ENCODE measurements around the gene A2ML1.
"Not testable (repeated sequence)": the region's sequence is repeated elsewhere in the genome, so short reads cannot be mapped to it uniquely, and the experiment has no call there.

A2ML1 gene

DNA sequence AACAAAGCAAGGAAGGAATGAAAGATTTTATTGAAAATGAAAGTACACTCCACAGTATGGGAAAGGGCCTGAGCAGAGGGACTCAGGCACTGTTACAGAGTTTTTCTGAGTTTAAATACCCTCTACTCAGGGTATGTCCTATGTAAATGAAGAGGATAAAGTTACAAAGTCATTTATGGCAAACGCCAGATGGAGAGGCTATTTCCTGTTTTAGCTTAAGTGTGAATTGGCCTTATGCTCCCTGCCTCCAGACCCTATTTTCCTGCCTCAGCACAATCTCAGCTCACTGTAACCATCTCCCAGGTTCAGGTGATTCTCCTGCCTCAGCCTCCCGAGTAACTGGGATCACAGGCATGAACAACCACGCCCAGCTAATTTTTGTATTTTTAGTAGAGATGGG is 85.1 kb downstream of the A2ML1 start:
- DNase-seq (ENCODE audit: low read depth) = no peak

DNA sequence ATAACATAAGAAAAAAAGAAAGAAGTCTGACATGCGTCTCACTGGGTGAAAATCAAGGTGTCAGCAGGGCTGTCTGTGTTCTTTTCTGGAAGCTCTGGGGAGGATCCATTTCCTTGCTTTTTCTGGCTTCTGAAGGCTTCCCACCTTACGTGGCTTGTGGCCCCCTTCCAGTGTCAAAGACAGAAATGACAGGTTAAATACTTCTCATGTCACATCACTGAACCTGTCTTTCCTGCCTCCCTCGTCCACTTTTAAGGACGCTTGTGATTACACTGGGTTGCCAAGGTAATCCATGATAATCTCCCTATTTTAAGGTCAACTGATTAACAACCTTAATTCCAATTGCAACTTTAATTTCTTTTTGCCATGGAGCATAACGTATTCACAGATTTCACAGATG is 87.3 kb downstream of the A2ML1 start:
- DNase-seq (ENCODE audit: low read depth) = no peak

DNA sequence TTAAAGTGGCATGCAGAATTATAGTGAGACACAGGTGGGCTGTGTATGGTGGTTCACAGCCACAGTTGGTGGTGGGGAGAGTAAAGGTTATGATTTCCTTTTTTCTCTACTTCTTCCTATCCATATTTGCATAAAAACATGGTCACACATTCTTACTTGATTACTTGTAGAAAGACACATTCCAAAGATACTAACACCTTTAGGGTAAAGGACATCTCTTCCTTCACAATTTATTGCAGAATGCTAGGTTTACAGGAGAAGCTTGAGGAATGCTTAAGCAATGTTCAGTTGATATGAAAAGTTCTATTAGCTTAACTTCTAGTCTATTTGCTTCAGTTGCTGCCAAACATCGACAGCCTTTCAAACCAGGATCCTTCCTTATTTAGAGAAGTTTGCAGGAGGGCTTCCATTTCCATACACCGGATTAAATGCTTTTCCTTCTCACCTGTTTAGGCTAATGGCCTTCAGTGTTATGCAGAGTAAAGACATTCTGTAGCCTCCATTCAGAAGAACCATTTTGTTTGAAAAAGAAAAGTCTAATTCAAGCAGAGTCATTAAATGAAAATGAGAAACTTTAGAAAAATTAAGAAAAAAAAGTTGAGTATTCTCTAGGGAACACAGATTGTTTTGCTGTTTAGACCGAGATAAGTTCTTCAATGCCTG is 89.3 kb downstream of the A2ML1 start:
- no peak for DNase-seq (ENCODE audit: low read depth)

DNA sequence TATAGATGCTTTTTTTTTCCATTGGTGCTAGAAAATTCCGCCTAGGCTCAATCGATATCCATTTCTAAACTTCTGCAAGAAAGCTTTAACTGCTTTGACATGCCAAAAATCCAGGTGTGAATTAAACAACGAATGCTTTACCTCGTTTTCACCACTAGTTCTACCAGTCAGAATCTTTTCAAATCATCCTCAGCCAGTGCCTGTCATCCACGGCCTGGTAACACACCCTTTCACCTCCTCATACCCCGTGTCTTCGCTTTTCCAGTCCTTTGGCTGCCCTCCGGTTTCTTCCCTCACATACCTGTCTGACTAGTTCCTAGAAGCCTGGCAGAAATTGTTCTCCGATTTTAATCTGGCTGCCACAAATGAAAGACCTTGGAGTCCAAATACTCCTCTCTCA is 90.5 kb downstream of the A2ML1 start:
- DNase-seq (ENCODE audit: low read depth) = no peak

DNA sequence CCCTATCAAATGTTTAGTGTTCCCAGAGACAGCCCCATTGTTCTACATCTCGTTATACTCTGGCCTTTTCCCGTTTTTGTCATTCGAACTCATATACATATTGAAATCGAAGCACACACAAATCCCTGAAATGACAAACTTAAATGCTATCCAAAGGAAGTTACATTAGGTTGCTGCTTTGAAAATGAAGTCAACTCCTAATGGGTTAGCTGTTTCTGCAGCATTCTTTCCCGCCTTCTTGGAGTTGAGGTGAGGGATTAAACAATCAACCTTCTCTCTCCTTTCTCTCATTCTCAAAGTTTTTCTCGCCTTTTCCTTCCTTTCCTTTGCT is 91.2 kb downstream of the A2ML1 start:
- DNase-seq (ENCODE audit: low read depth) = no peak

DNA sequence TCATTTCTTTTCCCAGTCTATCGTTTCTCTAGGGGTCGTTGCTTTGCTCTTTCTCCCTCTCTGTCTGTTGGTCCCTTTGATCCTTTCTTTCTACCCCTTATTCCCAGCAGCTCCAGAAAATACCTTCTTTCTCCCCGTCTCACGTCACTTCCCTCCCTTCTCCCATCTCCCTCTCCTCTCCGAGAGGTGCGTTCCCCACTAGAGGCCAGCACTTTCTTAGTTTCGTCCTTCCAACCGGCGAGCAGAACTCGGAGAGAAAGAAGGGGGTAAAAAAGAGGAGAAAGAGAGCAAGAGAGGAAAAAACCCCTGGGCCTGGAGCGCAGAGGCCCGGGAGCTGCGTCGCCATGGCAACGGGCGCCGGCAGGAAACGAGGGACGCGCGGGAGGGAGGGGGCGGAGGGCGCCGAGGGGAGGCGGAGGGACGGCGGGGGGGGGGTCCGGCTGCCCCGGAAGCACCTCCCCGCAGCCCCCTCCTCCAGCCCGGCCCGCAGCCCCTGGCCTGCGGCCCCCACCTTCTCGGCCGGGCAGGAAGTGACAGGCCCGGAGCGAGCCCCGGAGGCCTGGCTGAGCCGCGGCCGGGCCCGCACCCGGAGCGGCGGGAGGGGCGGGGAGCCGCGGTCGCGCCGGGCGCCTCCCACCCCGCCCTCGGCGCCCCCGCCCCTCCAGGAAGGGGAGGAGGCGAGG is 91.8 kb downstream of the A2ML1 start, which contains the start of gene PHC1:
PHC1 (plus strand) TSS at position 477 of the 683 bp plus-strand sequence. CDS start 3,169 bp downstream, outside the sequence.
- peak; percentile 74 for DNase-seq (ENCODE audit: low read depth)

DNA sequence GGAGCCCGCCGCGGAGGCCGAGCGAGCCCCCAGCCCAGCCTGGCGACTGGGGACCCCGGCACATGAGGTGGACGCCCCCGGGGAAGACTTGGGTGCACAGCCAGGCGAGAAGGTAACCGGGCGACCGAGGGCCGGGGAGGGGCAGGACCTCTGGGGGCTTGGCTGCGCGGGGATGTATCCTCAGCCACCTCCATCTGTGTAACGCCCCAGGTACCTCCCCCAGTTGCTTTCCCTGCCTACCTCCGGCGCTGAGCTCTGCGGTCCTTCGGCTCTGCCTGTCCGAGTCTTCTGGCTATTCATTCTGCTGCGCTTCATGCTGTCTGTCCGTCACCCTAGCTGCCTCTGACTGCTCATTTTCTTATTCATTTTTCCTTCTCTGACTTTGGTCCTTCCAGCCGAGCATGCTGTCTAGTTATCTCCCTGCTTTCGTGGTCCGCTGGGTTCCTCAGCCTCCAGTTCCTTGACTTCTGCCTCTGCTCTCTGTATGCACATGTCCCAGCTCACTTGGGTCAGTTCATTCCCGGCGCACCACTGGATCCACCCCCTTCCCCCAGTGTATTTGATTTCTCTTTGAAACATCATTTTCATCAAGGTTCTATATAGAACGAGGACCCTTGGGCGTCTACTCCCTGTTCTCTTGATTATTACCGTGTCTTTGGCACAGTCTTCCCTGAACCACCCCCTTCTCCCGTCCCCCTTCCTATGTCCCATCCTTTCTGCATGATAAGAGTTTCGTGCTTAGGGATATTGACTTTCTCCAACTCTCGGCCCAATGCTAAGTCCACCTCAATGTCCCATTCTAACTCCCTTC is 92.5 kb downstream of the A2ML1 start:
- DNase-seq (ENCODE audit: low read depth) = peak; percentile 47

DNA sequence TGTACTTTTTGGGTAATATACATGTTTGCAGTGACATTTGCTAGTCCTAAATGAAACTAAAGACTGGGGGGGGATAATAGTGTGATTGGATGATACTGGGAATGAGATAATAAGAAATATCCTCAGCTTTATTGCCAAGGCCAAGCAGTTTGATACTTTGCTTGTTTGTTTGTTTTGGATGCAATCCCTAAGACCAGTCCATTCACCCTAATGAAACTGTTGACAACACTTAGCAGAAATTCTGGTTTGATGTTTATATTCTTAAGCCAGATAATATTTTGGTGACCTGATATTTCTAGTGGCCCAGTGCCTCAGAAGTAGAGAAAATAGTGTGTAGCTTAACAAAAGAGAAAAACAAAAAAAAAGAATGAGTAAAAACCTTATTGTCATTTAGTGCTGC is 93.7 kb downstream of the A2ML1 start:
- no peak for DNase-seq (ENCODE audit: low read depth)

DNA sequence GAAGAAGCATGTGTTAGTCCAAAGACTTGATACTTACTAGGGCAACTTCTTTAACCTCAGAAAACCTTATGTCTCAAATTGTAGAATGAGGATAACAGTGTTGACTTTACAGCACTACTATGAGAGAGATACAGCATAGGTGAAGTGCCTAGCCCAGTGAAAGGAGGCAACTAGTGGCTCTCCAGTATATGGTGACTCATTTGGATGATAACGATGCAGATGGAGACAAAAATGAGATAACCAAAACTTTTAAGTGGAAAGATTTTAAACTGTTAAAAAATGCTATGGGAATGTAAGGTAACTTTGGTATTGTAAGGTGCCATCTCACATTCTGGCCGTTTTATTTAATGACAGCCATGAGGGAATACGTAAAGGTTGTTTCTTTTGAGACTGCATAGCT is 94.6 kb downstream of the A2ML1 start:
- no peak for DNase-seq (ENCODE audit: low read depth)

DNA sequence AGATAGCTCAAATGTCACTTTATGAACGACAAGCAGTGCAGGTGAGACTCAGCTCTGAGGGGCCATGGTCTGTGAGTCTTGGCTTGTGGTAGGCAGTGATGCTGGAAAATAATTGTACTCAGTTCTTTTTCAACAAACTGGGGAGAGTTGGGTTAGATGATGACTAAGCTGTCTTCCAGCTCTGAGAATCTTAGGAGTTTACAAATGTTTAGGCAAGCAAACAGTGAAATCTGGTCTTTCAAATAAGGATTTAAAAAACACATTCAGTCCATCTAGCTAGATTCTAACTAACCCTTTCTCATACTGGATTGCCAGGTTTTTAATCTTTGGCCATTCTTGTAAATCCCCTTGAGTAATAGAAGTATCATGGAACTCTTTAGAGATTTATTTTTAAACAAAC is 95.3 kb downstream of the A2ML1 start:
- no peak for DNase-seq (ENCODE audit: low read depth)

DNA sequence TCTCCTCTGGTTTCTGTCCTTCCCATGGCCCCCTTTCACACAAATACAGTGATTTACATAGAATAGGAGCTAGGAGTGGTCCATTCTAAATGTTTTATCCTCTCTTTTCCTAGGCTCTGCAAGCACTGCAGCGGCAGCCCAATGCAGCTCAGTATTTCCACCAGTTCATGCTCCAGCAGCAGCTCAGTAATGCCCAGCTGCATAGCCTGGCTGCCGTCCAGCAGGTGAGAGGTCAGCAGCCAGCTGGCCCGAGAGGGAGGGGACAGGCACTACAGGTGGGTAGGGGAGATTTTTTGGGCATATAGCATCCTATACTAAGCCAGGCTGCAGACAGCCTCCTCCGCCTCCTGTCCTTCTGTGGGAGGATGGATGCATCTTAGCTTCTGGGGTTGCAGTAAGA is 97.2 kb downstream of the A2ML1 start:
- DNase-seq (ENCODE audit: low read depth) = not testable (repeated sequence)

DNA sequence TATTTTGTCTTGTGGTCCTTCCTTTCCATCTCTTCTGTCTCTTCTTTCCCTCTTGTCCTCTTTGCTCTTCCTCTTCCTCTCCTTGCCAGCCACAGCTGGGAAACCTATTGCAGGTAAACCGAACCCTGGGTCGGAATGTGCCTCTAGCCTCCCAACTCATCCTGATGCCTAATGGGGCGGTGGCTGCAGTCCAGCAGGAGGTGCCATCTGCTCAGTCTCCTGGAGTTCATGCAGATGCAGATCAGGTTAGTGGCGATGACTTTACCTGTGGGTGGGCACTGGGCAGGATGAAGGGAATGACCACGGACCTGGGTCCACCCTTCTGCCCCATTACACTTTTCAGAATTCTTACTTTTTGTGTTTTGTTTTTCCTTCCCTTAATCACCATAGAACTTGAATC is 100.1 kb downstream of the A2ML1 start:
- DNase-seq (ENCODE audit: low read depth) = no peak

All from activated T-helper 1 cell treated with Interleukin-2 at 50 U/mL for 16 hours (primary cell).